Omental fat pad (tissue), 4 donors: ENCODE data around the gene MID1. TPM values are rescaled to one million over a fixed set of nuclear protein-coding genes. Genes with fewer than 3 reads are reported as not detected.
"Not testable (repeated sequence)": the region's sequence is repeated elsewhere in the genome, so short reads cannot be mapped to it uniquely, and the experiment has no call there.

ENCODE experiments used
- ATAC-seq: fragments of 150-250 bp; one replicate; pipeline ENCODE4 v1.9.1; 2016; ENCODE audit warnings: mild to moderate bottlenecking, moderate library complexity; ENCODE audit not compliant: low FRiP score
- DNase-seq: peaks from one replicate; pipeline ENCODE4 v3.0.0-alpha.2; 2019; ENCODE audit warnings: low spot score
- total RNA-seq, 4 donors: library from RNA; depleted of rRNA; stranded (reverse); fragments of >200 nt; gene quantifications; one replicate each; pipeline ENCODE4 v1.1.0, GENCODE V29; 2016
- TF ChIP-seq, protein P1 (sequence below), 3 donors: fragments of 450-650 bp; IDR thresholded peaks; one replicate each; pipeline ENCODE4 v1.5.1; 2016 to 2017; ENCODE audit warnings: antibody characterized with exemption in 3 of 3, mild to moderate bottlenecking in 3 of 3, moderate library complexity in 2 of 3

MID1 gene
- total RNA-seq, 4 donors from 2014 or later = 8.3 to 14.5 (median 10.8) TPM

DNA sequence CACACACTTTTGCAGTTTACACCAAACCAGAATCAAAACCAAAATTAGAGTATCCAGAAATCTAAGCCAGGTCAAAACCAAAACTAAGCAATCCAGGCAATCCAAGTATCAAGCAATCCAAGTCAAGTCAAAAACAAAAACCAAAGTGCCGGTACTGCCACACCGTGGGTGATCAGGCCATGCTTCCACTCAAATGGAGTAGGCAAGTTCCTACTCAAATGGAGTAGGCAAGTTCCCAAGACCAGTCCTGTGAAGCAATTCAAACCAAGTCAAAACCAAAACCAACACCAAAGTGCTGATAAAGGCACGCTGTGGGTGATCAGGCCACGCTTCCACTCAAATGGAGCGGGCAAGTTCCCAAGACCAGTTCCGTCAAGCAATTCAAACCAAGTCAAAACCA is 31.3 kb downstream of the MID1 start:
- ATAC-seq = no peak
- TF ChIP-seq, protein P1, sequence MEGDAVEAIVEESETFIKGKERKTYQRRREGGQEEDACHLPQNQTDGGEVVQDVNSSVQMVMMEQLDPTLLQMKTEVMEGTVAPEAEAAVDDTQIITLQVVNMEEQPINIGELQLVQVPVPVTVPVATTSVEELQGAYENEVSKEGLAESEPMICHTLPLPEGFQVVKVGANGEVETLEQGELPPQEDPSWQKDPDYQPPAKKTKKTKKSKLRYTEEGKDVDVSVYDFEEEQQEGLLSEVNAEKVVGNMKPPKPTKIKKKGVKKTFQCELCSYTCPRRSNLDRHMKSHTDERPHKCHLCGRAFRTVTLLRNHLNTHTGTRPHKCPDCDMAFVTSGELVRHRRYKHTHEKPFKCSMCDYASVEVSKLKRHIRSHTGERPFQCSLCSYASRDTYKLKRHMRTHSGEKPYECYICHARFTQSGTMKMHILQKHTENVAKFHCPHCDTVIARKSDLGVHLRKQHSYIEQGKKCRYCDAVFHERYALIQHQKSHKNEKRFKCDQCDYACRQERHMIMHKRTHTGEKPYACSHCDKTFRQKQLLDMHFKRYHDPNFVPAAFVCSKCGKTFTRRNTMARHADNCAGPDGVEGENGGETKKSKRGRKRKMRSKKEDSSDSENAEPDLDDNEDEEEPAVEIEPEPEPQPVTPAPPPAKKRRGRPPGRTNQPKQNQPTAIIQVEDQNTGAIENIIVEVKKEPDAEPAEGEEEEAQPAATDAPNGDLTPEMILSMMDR (IDR thresholded peaks at IDR 0.05) = no peak
- no peak for DNase-seq

DNA sequence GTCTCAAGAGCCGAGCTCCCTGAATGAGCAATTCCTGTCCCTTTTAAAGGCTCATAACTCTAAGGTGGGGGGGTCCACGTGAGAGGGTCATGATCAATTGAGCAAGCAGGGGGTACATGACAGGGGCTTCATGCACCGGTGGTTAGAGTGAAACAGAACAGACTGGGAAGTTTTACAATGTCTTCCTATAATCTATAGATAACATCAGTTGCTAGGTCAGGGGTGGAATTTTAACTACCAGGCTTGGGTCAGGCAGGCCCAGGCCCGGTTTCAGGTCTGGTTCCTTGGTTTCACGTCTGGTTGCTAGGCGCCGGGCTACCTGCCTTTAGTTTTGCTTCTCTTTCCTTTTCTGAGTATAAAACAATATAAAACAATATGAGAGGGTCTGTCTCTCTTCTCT is 35.5 kb downstream of the MID1 start:
- not testable (repeated sequence) for ATAC-seq

DNA sequence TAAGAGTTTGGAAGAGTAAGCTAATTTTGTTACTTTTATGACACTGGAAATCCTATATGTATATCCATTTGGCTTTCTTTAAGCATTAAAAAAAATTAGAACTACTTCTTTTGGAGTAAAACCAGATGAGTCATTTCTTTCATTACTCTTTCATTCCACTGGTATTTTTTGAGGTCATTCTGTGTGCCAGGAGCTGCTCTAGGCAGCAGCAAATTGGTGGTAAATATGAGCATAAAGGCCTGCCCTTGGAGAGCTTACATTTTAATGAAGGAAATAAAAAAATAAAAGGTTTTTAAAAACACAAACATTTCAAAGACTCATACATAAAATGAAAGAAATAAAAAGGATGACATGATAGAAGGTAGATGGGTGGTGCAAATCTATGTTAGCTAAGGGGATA is 37.4 kb downstream of the MID1 start:
- no peak for ATAC-seq
- DNase-seq = no peak
- TF ChIP-seq, protein P1 (IDR thresholded peaks at IDR 0.05) = no peak

More for the DNA sequence above, 35.5 kb downstream of the MID1 start:
- not testable (repeated sequence) for DNase-seq

DNA sequence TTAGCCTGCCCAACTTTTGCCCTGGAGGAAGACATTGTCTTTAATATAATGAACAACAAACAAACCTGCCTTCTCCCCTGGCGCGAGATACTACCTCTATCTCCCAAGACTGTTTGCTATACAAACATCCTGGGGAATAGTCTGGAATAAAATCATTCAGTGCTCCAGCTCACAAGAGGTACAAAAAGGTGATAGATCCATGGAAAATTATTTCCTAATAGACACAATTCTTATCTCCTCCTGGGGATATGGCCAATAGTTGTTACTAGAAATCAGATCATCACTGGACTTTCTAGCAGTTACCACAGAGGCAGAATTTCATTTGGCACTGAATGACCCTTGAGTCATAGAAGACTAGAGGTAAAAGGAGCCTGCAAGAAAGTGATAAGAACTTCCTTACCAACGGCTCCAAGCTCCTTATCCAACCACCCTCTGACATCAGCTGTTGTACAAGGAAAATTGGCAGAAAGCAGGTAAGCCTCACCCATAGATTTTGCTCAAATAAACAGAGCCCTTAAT is 38.1 kb downstream of the MID1 start:
- DNase-seq (no peak), ATAC-seq (peak; percentile 23)
- TF ChIP-seq, protein P1 (IDR thresholded peaks at IDR 0.05) = no peak

DNA sequence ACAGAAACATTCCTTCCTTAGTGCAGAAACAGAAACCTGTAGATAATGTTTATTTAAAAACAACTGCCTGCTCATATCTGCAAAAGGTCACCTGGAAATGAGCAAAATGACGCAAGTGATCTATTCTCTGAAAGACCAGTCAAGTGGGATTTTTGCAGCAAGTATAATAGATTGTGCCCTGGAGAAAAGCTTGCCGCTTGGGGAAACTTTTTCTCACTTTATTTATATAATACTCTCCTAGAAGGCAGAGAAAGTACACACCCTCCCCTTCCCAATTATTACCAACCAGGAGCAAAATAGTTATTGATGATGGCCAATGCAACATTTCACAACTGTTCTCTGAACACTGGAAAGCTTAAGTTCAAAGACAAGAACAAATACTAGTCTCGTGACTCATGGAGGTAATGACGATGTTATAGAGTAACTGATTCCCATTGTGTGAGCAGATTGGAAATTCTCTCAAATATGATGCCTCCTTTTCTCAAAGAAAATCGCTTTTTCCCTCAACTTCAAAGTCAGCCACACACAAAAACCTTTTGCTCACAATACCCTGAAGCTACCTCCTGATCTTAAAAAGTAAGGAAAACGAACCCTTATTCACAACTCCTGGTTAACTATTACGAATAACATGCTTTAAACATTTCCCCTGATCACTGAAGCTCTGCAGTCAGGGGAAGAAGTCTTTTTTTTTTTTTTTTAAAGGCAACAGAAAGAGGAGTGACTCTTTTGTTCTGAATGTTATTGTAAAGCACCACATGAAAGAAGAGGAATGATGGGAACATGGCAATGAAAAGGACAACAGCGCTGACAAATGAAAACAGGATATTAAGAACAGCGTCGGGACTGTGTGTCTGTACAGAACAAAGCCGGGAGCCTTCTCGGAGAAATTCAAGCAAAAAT is 41.0 kb downstream of the MID1 start:
- TF ChIP-seq, protein P1 (IDR thresholded peaks at IDR 0.05) = no peak
- DNase-seq (no peak), ATAC-seq (no peak)

DNA sequence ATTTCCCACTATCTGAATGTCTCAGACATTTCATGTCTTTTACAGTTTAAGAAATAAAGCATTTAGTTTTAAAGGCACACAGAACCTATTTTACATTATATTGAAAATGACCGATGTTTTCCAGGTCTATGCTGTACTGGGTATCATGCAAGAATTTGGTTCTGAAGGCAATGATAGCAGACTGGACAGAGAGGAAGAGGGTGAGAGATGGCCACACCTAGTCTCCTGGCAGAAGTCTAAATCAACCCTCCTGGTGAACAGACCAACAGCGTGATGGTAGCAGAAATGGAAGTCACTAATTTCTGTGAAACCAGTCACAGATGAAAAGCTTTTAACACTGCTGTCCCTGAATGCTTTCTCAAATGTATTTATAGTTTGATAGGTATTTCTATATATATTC is 41.9 kb downstream of the MID1 start:
- ATAC-seq (no peak), DNase-seq (no peak)
- TF ChIP-seq, protein P1 (IDR thresholded peaks at IDR 0.05) = no peak

DNA sequence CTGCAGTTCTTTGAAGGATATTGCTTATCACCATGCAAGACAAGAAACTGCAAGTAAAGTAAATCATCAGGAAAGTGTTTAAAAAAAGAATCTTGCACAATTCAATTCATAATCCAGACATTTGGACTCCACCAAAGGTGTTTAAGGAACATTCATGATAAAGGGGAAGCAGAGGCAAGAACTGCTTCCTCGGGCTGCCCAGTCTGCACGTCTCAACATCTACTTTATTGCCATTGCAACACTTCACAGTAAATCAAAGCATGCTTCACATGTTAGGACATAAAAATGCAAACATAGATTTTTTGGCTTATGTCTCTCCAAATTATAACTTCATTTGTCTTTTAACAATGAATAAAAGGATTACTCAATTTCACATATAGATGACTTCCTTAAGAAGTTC is 42.5 kb downstream of the MID1 start:
- no peak for DNase-seq
- no peak for ATAC-seq
- TF ChIP-seq, protein P1 (IDR thresholded peaks at IDR 0.05) = no peak
